DOHH2 (cell line): ENCODE results near the gene PSMB2.

Experiments
- H3F3A ChIP-seq: fragments of 200-600 bp; sonication (generic), shearing (Covaris generic); 2 replicates; pipeline ENCODE4 v1.6.0; 2016; ENCODE audit warnings: antibody characterized with exemption, mild to moderate bottlenecking; ENCODE audit not compliant: control insufficient read depth, insufficient read depth
- H3K27ac ChIP-seq: fragments of 200-600 bp; sonication (generic); 2 replicates; pipeline ENCODE4 v1.5.1; 2014; ENCODE audit warnings: low read depth, mild to moderate bottlenecking, low read length, moderate library complexity
- H3K27me3 ChIP-seq: fragments of 200-600 bp; sonication (generic); 2 replicates; pipeline ENCODE4 v1.6.1; 2014; ENCODE audit warnings: mild to moderate bottlenecking, low read length, mixed read lengths; ENCODE audit not compliant: control insufficient read depth
- H3K36me3 ChIP-seq: fragments of 200-600 bp; sonication (generic); 2 replicates; pipeline ENCODE4 v1.6.1; 2014; ENCODE audit warnings: mild to moderate bottlenecking, low read length, moderate library complexity, mixed read lengths; ENCODE audit not compliant: control insufficient read depth
- H3K4me1 ChIP-seq: fragments of 200-600 bp; sonication (generic); 2 replicates; pipeline ENCODE4 v1.6.1; 2014; ENCODE audit warnings: mild to moderate bottlenecking, low read length, mixed read lengths; ENCODE audit not compliant: control insufficient read depth
- H3K4me2 ChIP-seq: fragments of 200-600 bp; sonication (generic); 2 replicates; pipeline ENCODE4 v1.6.0; 2014; ENCODE audit warnings: mild to moderate bottlenecking, low read length, moderate library complexity
- H3K4me3 ChIP-seq: fragments of 200-600 bp; sonication (generic); 2 replicates; pipeline ENCODE4 v1.5.1; 2014; ENCODE audit warnings: mild to moderate bottlenecking, low read length, mixed read lengths
- H3K79me2 ChIP-seq: fragments of 200-600 bp; sonication (generic); 2 replicates; pipeline ENCODE4 v1.6.1; 2014; ENCODE audit warnings: mild to moderate bottlenecking, low read length, mixed read lengths; ENCODE audit not compliant: control insufficient read depth
- H3K9me2 ChIP-seq: fragments of 200-600 bp; sonication (generic); replicated peaks from 2 replicates; pipeline ENCODE4 v1.6.1; 2014; ENCODE audit warnings: mild to moderate bottlenecking, low read length, mixed read lengths; ENCODE audit not compliant: control insufficient read depth
- H3K9me3 ChIP-seq: fragments of 200-600 bp; sonication (generic); 2 replicates; pipeline ENCODE4 v1.6.1; 2014; ENCODE audit warnings: antibody characterized with exemption, low read length, mixed read lengths; ENCODE audit not compliant: control insufficient read depth, insufficient read depth
- H4K20me1 ChIP-seq: fragments of 200-600 bp; sonication (generic); 2 replicates; pipeline ENCODE4 v1.6.0; 2014; ENCODE audit warnings: low read depth, mild to moderate bottlenecking, antibody characterized with exemption, low read length, moderate library complexity; ENCODE audit not compliant: control insufficient read depth, insufficient read depth
- CTCF ChIP-seq: fragments of 200-600 bp; sonication (generic); IDR thresholded peaks from one replicate; pipeline ENCODE4 v1.5.1; 2014; ENCODE audit warnings: antibody characterized with exemption, mild to moderate bottlenecking, low read depth, low read length; ENCODE audit not compliant: poor library complexity, severe bottlenecking
- EZH2phosphoT487 ChIP-seq: fragments of 200-600 bp; sonication (generic); IDR thresholded peaks from 2 replicates; pipeline ENCODE4 v1.6.1; 2017; ENCODE audit warnings: borderline replicate concordance, mild to moderate bottlenecking, antibody characterized with exemption, low read length, moderate library complexity, mixed read lengths

Gene PSMB2

GRCh38 chr1:35594005-35594760, 47.1 kb downstream of the PSMB2 start:
- no peaks in the 10 kb centered on the region for H3K79me2 ChIP-seq
- no peak overlapping the region for H3K4me2 ChIP-seq
- TF ChIP-seq EZH2phosphoT487 = no peak
- no peak for TF ChIP-seq CTCF
- H4K20me1 ChIP-seq = no peaks in the 10 kb centered on the region; the same call in 1 of the 2 replicates
- H3F3A ChIP-seq = no peaks in the 10 kb centered on the region
- H3K27me3 ChIP-seq = no peaks in the 10 kb centered on the region
- H3K27ac ChIP-seq = no peak overlapping the region
- H3K4me3 ChIP-seq = no peak overlapping the region
- no peaks in the 10 kb centered on the region for H3K9me2 ChIP-seq
- H3K36me3 ChIP-seq = no peaks in the 10 kb centered on the region; the same call in 1 of the 2 replicates
- no peaks in the 10 kb centered on the region for H3K4me1 ChIP-seq
- no peaks in the 10 kb centered on the region for H3K9me3 ChIP-seq

GRCh38 chr1:35592991-35593769, 48.1 kb downstream of the PSMB2 start:
- no peaks in the 10 kb centered on the region for H3K4me1 ChIP-seq
- H3K79me2 ChIP-seq = no peaks in the 10 kb centered on the region
- H3K9me2 ChIP-seq = no peaks in the 10 kb centered on the region
- H4K20me1 ChIP-seq = no peaks in the 10 kb centered on the region
- TF ChIP-seq CTCF (no peak), EZH2phosphoT487 (no peak)
- H3K36me3 ChIP-seq = no peaks in the 10 kb centered on the region; the same call in 1 of the 2 replicates
- H3F3A ChIP-seq = no peaks in the 10 kb centered on the region
- H3K9me3 ChIP-seq = no peaks in the 10 kb centered on the region
- no peak overlapping the region for H3K4me3 ChIP-seq
- no peak overlapping the region for H3K27ac ChIP-seq
- H3K4me2 ChIP-seq = no peak overlapping the region
- no peaks in the 10 kb centered on the region for H3K27me3 ChIP-seq

GRCh38 chr1:35591211-35591610, 50.1 kb downstream of the PSMB2 start:
- Histone ChIP-seq H3K9me2 (no peaks in the 10 kb centered on the region), H3K4me3 (no peak overlapping the region), H3K4me1 (no peaks in the 10 kb centered on the region), H4K20me1 (no peaks in the 10 kb centered on the region), H3K9me3 (no peaks in the 10 kb centered on the region), H3K79me2 (no peaks in the 10 kb centered on the region), H3F3A (no peaks in the 10 kb centered on the region), H3K4me2 (no peak overlapping the region), H3K27me3 (no peaks in the 10 kb centered on the region), H3K27ac (no peak overlapping the region), H3K36me3 (no peaks in the 10 kb centered on the region; the same call in 1 of the 2 replicates)
- TF ChIP-seq CTCF (no peak), EZH2phosphoT487 (no peak)
